Lower leg skin (tissue), 4 donors: ENCODE results near the gene CEP44. TPM values are rescaled to one million over a fixed set of nuclear protein-coding genes. Genes with fewer than 3 reads are reported as not detected.

ENCODE experiments used
- DNase-seq, 2 donors: peaks; one replicate each; pipeline ENCODE4 v3.0.0-alpha.2; 2019; ENCODE audit warnings: low spot score in 2 of 2
- H3K4me3 ChIP-seq: fragments of 200-600 bp; sonication (generic); 2 replicates; pipeline ENCODE4 v1.5.1; 2017; ENCODE audit warnings: mild to moderate bottlenecking, low read depth; ENCODE audit not compliant: poor library complexity, severe bottlenecking
- POLR2A ChIP-seq, 2 donors: fragments of 450-650 bp; IDR thresholded peaks; one replicate each; pipeline ENCODE4 v1.6.1; 2016 to 2017; ENCODE audit warnings: antibody characterized with exemption in 2 of 2, mild to moderate bottlenecking in 1 of 2, moderate library complexity in 1 of 2
- WGBS, 2 donors: methylation state at CpG; one replicate each; pipeline ENCODE4 v1.1.5; 2018; 5-methylcytosine and 5-hydroxymethylcytosine counted together
- intact Hi-C: fragments of 100-400 bp; cut with DNase I; formaldehyde crosslinking; loops from one replicate; pipeline ENCODE4 v1.15.0; 2023; ENCODE audit warnings: low total_unique reads
- total RNA-seq, 4 donors: library from RNA; depleted of rRNA; stranded (reverse); fragments of >200 nt; gene quantifications; one replicate each; pipeline ENCODE4 v1.1.0, GENCODE V29; 2016
- TF ChIP-seq, protein P1 (sequence below), 3 donors: fragments of 450-650 bp; IDR thresholded peaks; one replicate each; pipeline ENCODE4 v1.5.1; 2016; ENCODE audit warnings: antibody characterized with exemption in 3 of 3, mild to moderate bottlenecking in 3 of 3, moderate library complexity in 2 of 3

CEP44 gene
- total RNA-seq, 4 donors from 2014 or later: 10.2 to 32.5 (median 12.7) TPM

DNA sequence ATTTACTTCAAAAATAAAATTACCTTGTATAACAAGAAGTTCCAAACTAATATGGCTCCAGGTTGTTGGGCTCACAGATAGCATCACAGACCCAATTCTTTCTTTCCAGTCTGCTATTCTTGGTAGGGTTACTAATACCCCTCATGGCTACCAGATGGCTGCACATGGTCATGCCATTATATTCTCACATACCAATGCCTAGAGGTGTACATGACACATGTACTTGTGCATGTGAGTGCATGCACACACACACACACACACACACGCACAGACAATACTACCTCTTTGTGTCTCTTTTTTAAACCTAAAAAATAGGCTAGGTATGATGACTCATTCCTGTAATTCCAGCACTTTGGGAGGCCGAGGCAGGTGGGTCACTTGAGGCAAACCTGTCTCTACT is 31.3 kb upstream of the CEP44 start:
- TF ChIP-seq, protein P1, sequence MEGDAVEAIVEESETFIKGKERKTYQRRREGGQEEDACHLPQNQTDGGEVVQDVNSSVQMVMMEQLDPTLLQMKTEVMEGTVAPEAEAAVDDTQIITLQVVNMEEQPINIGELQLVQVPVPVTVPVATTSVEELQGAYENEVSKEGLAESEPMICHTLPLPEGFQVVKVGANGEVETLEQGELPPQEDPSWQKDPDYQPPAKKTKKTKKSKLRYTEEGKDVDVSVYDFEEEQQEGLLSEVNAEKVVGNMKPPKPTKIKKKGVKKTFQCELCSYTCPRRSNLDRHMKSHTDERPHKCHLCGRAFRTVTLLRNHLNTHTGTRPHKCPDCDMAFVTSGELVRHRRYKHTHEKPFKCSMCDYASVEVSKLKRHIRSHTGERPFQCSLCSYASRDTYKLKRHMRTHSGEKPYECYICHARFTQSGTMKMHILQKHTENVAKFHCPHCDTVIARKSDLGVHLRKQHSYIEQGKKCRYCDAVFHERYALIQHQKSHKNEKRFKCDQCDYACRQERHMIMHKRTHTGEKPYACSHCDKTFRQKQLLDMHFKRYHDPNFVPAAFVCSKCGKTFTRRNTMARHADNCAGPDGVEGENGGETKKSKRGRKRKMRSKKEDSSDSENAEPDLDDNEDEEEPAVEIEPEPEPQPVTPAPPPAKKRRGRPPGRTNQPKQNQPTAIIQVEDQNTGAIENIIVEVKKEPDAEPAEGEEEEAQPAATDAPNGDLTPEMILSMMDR (IDR thresholded peaks at IDR 0.05): no peak
- TF ChIP-seq POLR2A (IDR thresholded peaks at IDR 0.05): no peak
- intact Hi-C loops: no loop called here
- H3K4me3 ChIP-seq: no peak overlapping the region
- DNase-seq: no peak
- WGBS, 2 donors: 56 to 79% methylated on average over 2 of the region's 2 CpGs

DNA sequence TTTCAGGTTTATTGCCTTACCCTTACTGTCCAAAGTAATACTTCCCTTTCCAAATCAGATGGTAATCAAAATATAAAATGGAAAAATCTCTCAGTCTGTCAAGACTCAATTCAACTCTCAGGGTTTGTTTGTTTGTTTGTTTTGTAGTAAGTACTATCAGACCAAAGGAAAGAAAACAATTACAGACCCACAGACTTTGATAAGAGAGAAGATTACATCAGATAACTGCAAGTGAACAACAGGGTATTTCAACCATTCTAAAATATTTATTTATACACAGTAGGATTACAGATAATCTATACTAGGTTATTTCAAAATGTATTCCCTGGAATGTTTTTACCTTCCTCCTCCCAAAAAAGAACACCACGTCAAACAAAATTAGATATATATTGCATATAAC is 29.1 kb upstream of the CEP44 start:
- intact Hi-C loops: no loop called here
- H3K4me3 ChIP-seq: no peak overlapping the region
- DNase-seq: no peak
- TF ChIP-seq, protein P1 (IDR thresholded peaks at IDR 0.05): no peak
- TF ChIP-seq POLR2A (IDR thresholded peaks at IDR 0.05): no peak
- 89% methylated on average over 1 of the region's 1 CpG for WGBS, 2 donors

DNA sequence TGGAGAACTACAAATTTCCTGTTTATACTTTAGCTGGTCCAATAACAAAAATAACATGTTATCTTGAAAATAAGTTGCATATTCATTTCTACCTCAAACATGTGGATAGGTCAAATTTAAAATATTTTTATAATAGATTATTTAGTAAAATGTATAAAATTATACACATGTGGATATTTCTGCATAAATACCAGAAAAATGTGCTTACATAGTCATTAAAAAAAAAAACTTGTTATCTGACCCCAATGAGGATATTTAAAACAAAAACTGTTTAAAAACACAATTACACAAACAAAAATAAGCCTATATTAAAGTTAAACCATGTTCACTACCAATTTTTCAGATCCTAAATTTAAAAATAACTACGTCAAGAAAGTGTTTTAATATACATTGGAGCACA is 28.3 kb upstream of the CEP44 start:
- intact Hi-C loops: no loop called here
- WGBS, 2 donors: 94 to 97% methylated on average over 1 of the region's 1 CpG
- H3K4me3 ChIP-seq: no peak overlapping the region
- DNase-seq: no peak
- TF ChIP-seq, protein P1 (IDR thresholded peaks at IDR 0.05): no peak
- TF ChIP-seq POLR2A (IDR thresholded peaks at IDR 0.05): no peak

DNA sequence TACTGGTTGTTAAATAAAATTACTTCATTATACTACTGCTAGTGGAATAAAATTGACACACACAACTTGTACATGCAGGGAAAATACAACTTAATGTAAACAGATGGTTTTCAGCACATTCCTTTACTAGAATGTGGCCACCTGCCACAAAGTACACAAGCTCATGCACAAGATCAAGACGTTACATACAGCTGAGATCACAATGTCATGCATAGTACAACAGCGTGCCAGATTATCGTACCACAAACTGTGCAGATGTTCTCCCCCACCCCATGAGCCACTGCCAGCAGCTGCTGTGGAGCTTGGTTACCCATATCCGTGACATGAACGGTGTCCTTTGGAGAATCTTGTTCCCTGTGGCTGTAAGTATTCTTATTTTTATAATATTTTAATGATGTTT is 27.9 kb upstream of the CEP44 start:
- 82 to 90% methylated on average over 5 of the region's 5 CpGs for WGBS, 2 donors
- DNase-seq: no peak
- intact Hi-C loops: no loop called here
- no peak for TF ChIP-seq POLR2A (IDR thresholded peaks at IDR 0.05)
- TF ChIP-seq, protein P1 (IDR thresholded peaks at IDR 0.05): no peak
- no peak overlapping the region for H3K4me3 ChIP-seq

DNA sequence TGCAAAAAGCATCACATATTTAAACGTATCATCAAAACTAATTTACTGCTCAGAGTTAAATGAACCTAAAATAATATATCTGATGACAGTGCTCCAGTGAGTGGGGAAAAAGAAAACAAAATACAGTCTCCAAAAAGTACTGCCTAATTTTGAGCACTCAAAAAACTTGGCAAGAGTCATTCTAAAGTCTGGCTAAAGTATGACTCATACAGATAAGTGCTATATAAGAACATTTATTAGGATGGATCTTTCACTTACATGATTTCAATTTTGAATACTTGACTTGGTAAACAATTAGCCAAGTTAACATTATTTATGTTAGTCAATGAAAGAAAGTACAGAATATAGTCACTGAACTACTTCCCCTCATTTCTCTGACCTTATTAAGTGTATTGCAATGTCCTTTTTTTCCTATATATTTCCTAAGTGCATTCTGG is 27.4 kb upstream of the CEP44 start:
- TF ChIP-seq POLR2A (IDR thresholded peaks at IDR 0.05): no peak
- TF ChIP-seq, protein P1 (IDR thresholded peaks at IDR 0.05): no peak
- no peak for DNase-seq
- intact Hi-C loops: no loop called here

DNA sequence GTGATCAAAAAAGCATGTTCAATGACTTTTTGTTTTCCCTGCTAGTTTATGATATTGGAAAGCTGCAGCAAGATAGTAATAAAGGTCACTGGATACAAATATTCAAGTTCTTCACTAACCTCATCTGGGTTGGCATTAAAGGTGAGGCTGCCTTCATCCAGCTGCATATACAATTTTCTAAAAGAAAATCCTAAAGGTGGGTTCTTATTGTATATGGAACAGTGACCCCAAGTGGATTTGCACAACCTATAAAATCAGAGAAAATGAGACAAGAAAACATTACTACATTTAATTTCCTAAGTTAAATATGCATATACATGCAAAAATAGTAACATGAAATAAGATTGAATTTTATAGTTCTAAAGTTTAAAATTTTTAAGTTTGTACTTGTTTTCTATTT is 24.1 kb upstream of the CEP44 start:
- H3K4me3 ChIP-seq: no peak overlapping the region
- no peak for DNase-seq
- TF ChIP-seq POLR2A (IDR thresholded peaks at IDR 0.05): no peak
- TF ChIP-seq, protein P1 (IDR thresholded peaks at IDR 0.05): no peak
- intact Hi-C loops: no loop called here

More for the DNA sequence above, 27.4 kb upstream of the CEP44 start:
- 86 to 88% methylated on average over 1 of the region's 1 CpG for WGBS, 2 donors
- H3K4me3 ChIP-seq: no peak overlapping the region
